ENCODE data around the gene RUSF1.

The RUSF1 gene

DNA sequence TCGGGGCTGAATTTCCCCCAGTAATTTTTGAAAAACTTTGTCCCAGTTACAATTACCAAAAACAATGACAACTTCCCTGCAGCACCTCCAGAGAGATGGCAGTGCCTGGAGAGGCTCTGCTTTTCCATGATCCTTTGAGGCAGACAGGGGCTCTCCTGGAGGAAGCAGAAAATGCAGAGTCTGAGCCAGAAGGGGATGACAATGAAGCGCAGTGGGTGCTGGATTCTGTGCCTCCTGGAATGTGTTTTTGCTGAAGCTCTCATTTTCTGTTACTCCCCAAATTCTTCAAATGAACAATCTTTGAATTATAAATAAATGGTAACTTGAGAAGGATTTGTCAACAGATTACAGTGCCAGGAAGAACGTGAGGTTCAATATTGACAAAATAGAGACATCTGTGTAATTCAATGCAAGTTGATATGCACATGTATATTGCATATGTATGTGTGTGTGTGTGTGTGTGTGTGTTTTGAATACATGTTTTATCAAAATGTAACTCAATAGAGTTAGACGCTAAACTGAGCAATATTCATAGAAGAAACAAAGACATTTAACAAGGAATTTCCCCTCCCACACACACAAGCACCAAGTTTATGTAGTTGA is 9.7 kb upstream of the RUSF1 start:
- no peak for TF ChIP-seq CTCF (IDR thresholded peaks at IDR 0.05; ENCODE audit: extremely low read depth, insufficient read depth, missing control alignments)
- in situ Hi-C loops (cut with MboI; ENCODE audit: low pct_unique_long_range_greater_than_20kb, low sequenced_read_pairs, unreplicated experiment), result loop anchor here (25.0 kb wide), 1 partner anchor 194 kb away; a partner anchor contains a TSS
- no peak for DNase-seq (ENCODE audit: low spot score)

DNA sequence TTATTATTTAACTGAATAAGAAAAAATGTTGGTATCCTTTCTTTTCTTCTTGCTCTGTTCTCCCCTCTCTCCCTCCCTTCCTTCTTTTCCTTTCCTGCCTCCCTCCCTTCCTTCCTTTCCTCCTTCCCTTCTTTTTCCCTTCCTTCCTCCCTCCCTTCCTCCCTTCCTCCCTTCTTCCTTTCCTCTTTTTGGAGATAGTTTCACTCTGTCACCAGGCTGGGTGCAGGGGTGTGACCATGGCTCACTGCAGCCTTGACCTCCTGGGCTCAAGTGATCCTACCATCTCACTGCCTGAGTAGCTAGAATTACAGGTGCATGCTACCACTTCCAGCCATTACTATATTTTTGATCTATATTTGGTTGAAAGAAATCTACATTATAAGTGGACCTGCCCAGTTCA is 5.7 kb upstream of the RUSF1 start:
- TF ChIP-seq CTCF (IDR thresholded peaks at IDR 0.05; ENCODE audit: extremely low read depth, insufficient read depth, missing control alignments), result no peak
- in situ Hi-C loops (cut with MboI; ENCODE audit: low pct_unique_long_range_greater_than_20kb, low sequenced_read_pairs, unreplicated experiment), result loop anchor here (25.0 kb wide), 1 partner anchor 198 kb away; a partner anchor contains a TSS
- DNase-seq (ENCODE audit: low spot score), result no peak

- in situ Hi-C loops (cut with MboI; ENCODE audit: low pct_unique_long_range_greater_than_20kb, low sequenced_read_pairs, unreplicated experiment), result loop anchor here (25.0 kb wide), 1 partner anchor 199 kb away; a partner anchor contains a TSS
- DNase-seq (ENCODE audit: low spot score), result no peak
- no peak for TF ChIP-seq CTCF (IDR thresholded peaks at IDR 0.05; ENCODE audit: extremely low read depth, insufficient read depth, missing control alignments)
These were observed 4.9 kb upstream of the RUSF1 start for GRCh38 chr16:31513126-31513525.

DNA sequence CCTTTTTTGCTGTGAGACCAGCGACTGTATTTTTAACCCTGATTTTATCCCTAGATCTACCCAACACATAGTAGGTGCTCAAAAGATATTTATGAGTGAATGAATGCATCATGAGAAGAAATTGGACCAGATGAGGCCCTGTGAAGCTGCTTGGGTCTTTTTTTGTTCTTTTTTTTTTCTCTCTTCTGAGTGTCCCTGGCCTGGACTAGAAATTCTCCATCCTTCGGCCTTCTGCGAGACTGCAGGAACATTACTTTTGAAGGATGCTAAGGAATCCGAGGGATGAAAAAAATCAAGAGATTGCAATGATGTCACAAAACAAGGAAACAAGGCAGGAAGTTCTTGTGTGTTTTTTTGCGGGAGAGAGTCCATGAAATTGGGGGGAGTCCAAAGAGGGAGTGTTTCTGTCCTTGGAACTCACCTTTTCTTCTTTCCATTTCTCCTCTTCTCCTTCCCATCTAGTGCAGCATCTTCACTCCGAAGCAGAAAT is 560 bp upstream of the RUSF1 start:
- in situ Hi-C loops (cut with MboI; ENCODE audit: low pct_unique_long_range_greater_than_20kb, low sequenced_read_pairs, unreplicated experiment), result loop anchor here (25.0 kb wide), 1 partner anchor 204 kb away; a partner anchor contains a TSS
- DNase-seq (ENCODE audit: low spot score), result no peak
- no peak for TF ChIP-seq CTCF (IDR thresholded peaks at IDR 0.05; ENCODE audit: extremely low read depth, insufficient read depth, missing control alignments)

DNA sequence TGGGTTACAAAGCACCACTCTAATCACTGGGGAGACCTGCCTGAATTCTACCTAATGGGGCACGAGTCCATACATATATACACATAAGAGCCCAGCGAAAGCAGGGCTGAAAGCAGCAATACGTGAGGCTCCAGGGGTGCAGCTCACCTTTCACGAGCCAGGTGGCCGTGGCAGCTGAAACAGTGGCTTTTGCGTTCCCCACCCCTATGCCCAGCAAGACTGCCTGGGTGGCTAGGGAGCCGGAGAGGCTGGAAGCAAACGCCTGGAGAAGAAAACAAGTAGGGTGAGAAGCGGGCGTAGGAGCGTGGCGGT is 618 bp downstream of the RUSF1 start:
- no peak for DNase-seq (ENCODE audit: low spot score)
- in situ Hi-C loops (cut with MboI; ENCODE audit: low pct_unique_long_range_greater_than_20kb, low sequenced_read_pairs, unreplicated experiment), result loop anchor here (25.0 kb wide), 1 partner anchor 205 kb away; a partner anchor contains a TSS
- TF ChIP-seq CTCF (IDR thresholded peaks at IDR 0.05; ENCODE audit: extremely low read depth, insufficient read depth, missing control alignments), result no peak

DNA sequence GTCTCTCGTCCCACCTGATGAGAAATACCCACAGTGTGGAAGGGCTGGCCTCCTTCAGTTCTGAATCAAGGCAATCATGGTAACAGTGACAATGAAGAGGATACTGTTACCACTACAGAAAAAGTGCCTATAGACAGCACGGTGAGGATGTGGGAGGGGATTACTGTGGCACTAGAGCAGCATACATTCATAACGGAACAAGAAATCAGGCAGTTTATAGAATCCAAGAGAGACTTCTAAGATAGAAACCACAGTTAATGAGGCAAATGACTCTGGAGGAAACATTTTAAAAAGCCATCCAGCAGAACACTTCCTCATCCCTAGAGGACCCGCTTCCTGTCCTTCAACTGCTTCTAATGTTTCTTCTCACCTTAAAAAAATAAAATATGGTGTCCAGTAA is 2.7 kb downstream of the RUSF1 start:
- TF ChIP-seq CTCF (IDR thresholded peaks at IDR 0.05; ENCODE audit: extremely low read depth, insufficient read depth, missing control alignments), result no peak
- in situ Hi-C loops (cut with MboI; ENCODE audit: low pct_unique_long_range_greater_than_20kb, low sequenced_read_pairs, unreplicated experiment), result loop anchor here (25.0 kb wide), 1 partner anchor 207 kb away; a partner anchor contains a TSS
- no peak for DNase-seq (ENCODE audit: low spot score)
